H9 (cell line): Measurements from ENCODE around the gene PTRHD1. TPM values are rescaled to one million over a fixed set of nuclear protein-coding genes. Genes with fewer than 3 reads are reported as not detected.

Experiments
- DNase-seq: peaks from one replicate; pipeline ENCODE4 v3.0.0-alpha.2; 2017
- H2AFZ ChIP-seq: one replicate; pipeline ENCODE4 v1.6.1; 2013; ENCODE audit warnings: mild to moderate bottlenecking, low read length, control low read depth, moderate library complexity
- H2AK5ac ChIP-seq: 2 replicates; pipeline ENCODE4 v1.6.1; 2013; ENCODE audit warnings: low read length, control low read depth, mixed read lengths; ENCODE audit not compliant: insufficient read length
- H2BK120ac ChIP-seq: one replicate; pipeline ENCODE4 v1.6.1; 2013; ENCODE audit warnings: low read depth, mild to moderate bottlenecking, low read length, control low read depth, inconsistent platforms; ENCODE audit not compliant: poor library complexity, severe bottlenecking
- H2BK12ac ChIP-seq: 2 replicates; pipeline ENCODE4 v1.6.1; 2013; ENCODE audit warnings: low read length, control low read depth, mixed read lengths, low read depth; ENCODE audit not compliant: insufficient read length
- H2BK15ac ChIP-seq: 2 replicates; pipeline ENCODE4 v1.6.1; 2013; ENCODE audit warnings: low read depth, low read length, control low read depth
- H2BK20ac ChIP-seq: one replicate; pipeline ENCODE4 v1.6.1; 2013; ENCODE audit warnings: low read depth, mild to moderate bottlenecking, low read length, control low read depth, inconsistent platforms; ENCODE audit not compliant: poor library complexity, severe bottlenecking
- H2BK5ac ChIP-seq: 2 replicates; pipeline ENCODE4 v1.6.1; 2013; ENCODE audit warnings: low read length, control low read depth, mixed read lengths; ENCODE audit not compliant: insufficient read length
- H3K14ac ChIP-seq: 2 replicates; pipeline ENCODE4 v1.6.1; 2013; ENCODE audit warnings: low read length, control low read depth; ENCODE audit not compliant: insufficient read depth
- H3K18ac ChIP-seq: 2 replicates; pipeline ENCODE4 v1.6.1; 2013; ENCODE audit warnings: low read depth, mild to moderate bottlenecking, mixed read lengths, low read length, control low read depth; ENCODE audit not compliant: insufficient read length
- H3K23ac ChIP-seq: 2 replicates; pipeline ENCODE4 v1.6.1; 2013; ENCODE audit warnings: low read length, control low read depth, mixed read lengths, low read depth; ENCODE audit not compliant: insufficient read length
- H3K23me2 ChIP-seq: 2 replicates; pipeline ENCODE4 v1.6.1; 2013; ENCODE audit warnings: low read depth, mild to moderate bottlenecking, mixed read lengths, low read length, control low read depth; ENCODE audit not compliant: insufficient read length, poor library complexity, severe bottlenecking
- H3K27ac ChIP-seq: 2 replicates; pipeline ENCODE4 v1.5.1; 2013; ENCODE audit warnings: low read length, control low read depth, mixed read lengths, low read depth; ENCODE audit not compliant: insufficient read length
- H3K27me3 ChIP-seq: 2 replicates; pipeline ENCODE4 v1.6.1; 2013; ENCODE audit warnings: low read length, control low read depth, inconsistent platforms; ENCODE audit not compliant: insufficient read depth
- H3K4ac ChIP-seq: 2 replicates; pipeline ENCODE4 v1.6.1; 2013; ENCODE audit warnings: low read depth, mild to moderate bottlenecking, control low read depth, inconsistent platforms, low read length, moderate library complexity
- H3K4me1 ChIP-seq: 2 replicates; pipeline ENCODE4 v1.6.1; 2013; ENCODE audit warnings: low read length, control low read depth, inconsistent platforms; ENCODE audit not compliant: insufficient read depth
- H3K4me2 ChIP-seq: 2 replicates; pipeline ENCODE4 v1.6.1; 2013; ENCODE audit warnings: low read length, control low read depth, mixed read lengths; ENCODE audit not compliant: insufficient read length, insufficient read depth
- H3K56ac ChIP-seq: 2 replicates; pipeline ENCODE4 v1.6.1; 2013; ENCODE audit warnings: low read depth, mild to moderate bottlenecking, mixed read lengths, low read length, control low read depth; ENCODE audit not compliant: insufficient read length
- H3K79me1 ChIP-seq: 2 replicates; pipeline ENCODE4 v1.6.1; 2013; ENCODE audit warnings: low read depth, mild to moderate bottlenecking, moderate library complexity, low read length, control low read depth, inconsistent platforms; ENCODE audit not compliant: insufficient read depth, poor library complexity, severe bottlenecking
- H3K79me2 ChIP-seq: 2 replicates; pipeline ENCODE4 v1.6.1; 2013; ENCODE audit warnings: low read length, control low read depth, inconsistent platforms; ENCODE audit not compliant: insufficient read depth
- H3K9ac ChIP-seq: 2 replicates; pipeline ENCODE4 v1.6.1; 2013; ENCODE audit warnings: low read length, control low read depth, mixed read lengths; ENCODE audit not compliant: insufficient read length; ENCODE audit errors: extremely low read depth
- H3K9me3 ChIP-seq: one replicate; pipeline ENCODE4 v1.6.1; 2013; ENCODE audit warnings: low read depth, low read length, inconsistent platforms; ENCODE audit not compliant: control insufficient read depth
- H3T11ph ChIP-seq: one replicate; pipeline ENCODE4 v1.6.1; 2013; ENCODE audit warnings: mild to moderate bottlenecking, low read length, control low read depth, inconsistent platforms
- H4K20me1 ChIP-seq: one replicate; pipeline ENCODE4 v1.6.1; 2013; ENCODE audit not compliant: control insufficient read depth, insufficient read length, insufficient read depth
- H4K5ac ChIP-seq: 2 replicates; pipeline ENCODE4 v1.6.1; 2013; ENCODE audit warnings: low read depth, mild to moderate bottlenecking, mixed read lengths, low read length, control low read depth; ENCODE audit not compliant: insufficient read length
- H4K8ac ChIP-seq: replicated peaks from 2 replicates; pipeline ENCODE4 v1.6.1; 2013; ENCODE audit warnings: low read length, control low read depth, mixed read lengths, low read depth; ENCODE audit not compliant: insufficient read length
- H4K91ac ChIP-seq: 2 replicates; pipeline ENCODE4 v1.6.1; 2013; ENCODE audit warnings: low read depth, mild to moderate bottlenecking, moderate library complexity, mixed read lengths, low read length, control low read depth; ENCODE audit not compliant: insufficient read length
- H3K27ac Mint-ChIP-seq, 3 experiments: 2 replicates in 2 of 3; 3 replicates in 1 of 3; pipeline ENCODE4 v1.8.0; 2020 to 2021; ENCODE audit warnings: mixed read lengths in 3 of 3, mild to moderate bottlenecking in 1 of 3, moderate library complexity in 1 of 3
- H3K27me3 Mint-ChIP-seq: 2 replicates; pipeline ENCODE4 v1.8.0; 2021; ENCODE audit warnings: low read depth, mild to moderate bottlenecking, moderate library complexity, mixed read lengths
- H3K36me3 Mint-ChIP-seq, 3 experiments: 2 replicates in 2 of 3; 3 replicates in 1 of 3; pipeline ENCODE4 v1.8.0; 2020 to 2021; ENCODE audit warnings: low read depth in 3 of 3, mixed read lengths in 3 of 3; ENCODE audit not compliant: insufficient read depth in 1 of 3
- H3K4me1 Mint-ChIP-seq, 2 experiments: 2 replicates each; pipeline ENCODE4 v1.8.0; 2020; ENCODE audit warnings: mixed read lengths in 2 of 2
- H3K4me3 Mint-ChIP-seq, 2 experiments: 2 replicates in 1 of 2; 3 replicates in 1 of 2; pipeline ENCODE4 v1.8.0; 2020 to 2021; ENCODE audit warnings: mild to moderate bottlenecking in 2 of 2, mixed read lengths in 2 of 2, moderate library complexity in 1 of 2
- H3K9me3 Mint-ChIP-seq, 2 experiments: 2 replicates in 1 of 2; 3 replicates in 1 of 2; pipeline ENCODE4 v1.8.0; 2020; ENCODE audit warnings: mild to moderate bottlenecking in 2 of 2, mixed read lengths in 2 of 2, moderate library complexity in 1 of 2
- CTCF ChIP-seq: fragments of 200-600 bp; sonication (generic); conservative IDR thresholded peaks from 3 replicates; pipeline ENCODE4 v1.8.0; 2021; ENCODE audit warnings: antibody characterized with exemption, mild to moderate bottlenecking
- WGBS: extraction: QIAGEN DNeasy Blood & Tissue Kit; methylation state at CpG from one replicate; pipeline ENCODE4 v1.1.7; 2013; ENCODE audit warnings: missing lambda C conversion rate, low lambda C conversion rate, mixed read lengths; ENCODE audit not compliant: insufficient read length; ENCODE audit errors: extremely low coverage; 5-methylcytosine and 5-hydroxymethylcytosine counted together
- total RNA-seq: library from RNA; stranded (reverse); gene quantifications from 2 replicates; pipeline ENCODE4 v1.2.1, GENCODE V29; 2021

Gene PTRHD1
- total RNA-seq, 1 experiment from 2014 or later, result 43.7 TPM

DNA sequence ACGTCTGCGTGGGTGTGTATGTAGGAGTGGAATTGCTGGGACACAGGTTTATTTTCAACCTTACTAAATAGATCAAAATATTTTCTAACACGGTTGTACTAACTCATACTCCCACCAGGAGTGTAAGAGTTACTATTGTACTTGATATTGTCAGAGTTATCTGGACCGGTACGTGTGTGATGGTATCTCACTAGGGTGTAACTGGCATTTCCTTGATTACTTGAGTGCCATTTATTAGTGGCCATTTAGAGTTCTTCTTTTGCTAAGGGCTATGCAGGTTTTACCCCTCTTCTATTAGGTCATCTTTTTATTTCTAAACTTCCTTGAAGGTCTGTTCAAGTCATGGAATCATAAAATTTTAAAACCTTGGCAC lies 33.6 kb upstream of the PTRHD1 start:
- no peak overlapping the region for H3K27ac ChIP-seq
- no peaks in the 10 kb centered on the region for H3K79me2 ChIP-seq
- TF ChIP-seq CTCF, result no peak
- H3K18ac ChIP-seq, result no peak overlapping the region
- Mint-ChIP-seq H3K27ac (no peak overlapping the region), H3K9me3 (peaks cover 0 to 3% of the 10 kb centered on the region in 2 experiments; a peak in 2 of 5 replicates), H3K4me1 (peaks cover 39 to 43% of the 10 kb centered on the region in 2 experiments), H3K36me3 (peaks cover 36 to 42% (median 39%) of the 10 kb centered on the region in 3 experiments), H3K4me3 (no peak overlapping the region), H3K27me3 (no peaks in the 10 kb centered on the region; the same call in none of the 2 replicates)
- no peak overlapping the region for H2AFZ ChIP-seq
- no peak overlapping the region for H3K23ac ChIP-seq
- H2AK5ac ChIP-seq, result no peak overlapping the region
- no peak overlapping the region for H4K5ac ChIP-seq
- H2BK20ac ChIP-seq, result no peak overlapping the region
- no peak overlapping the region for H4K91ac ChIP-seq
- peaks cover 9% of the 10 kb centered on the region for H3K4me1 ChIP-seq
- no peak overlapping the region for H3T11ph ChIP-seq
- no peak overlapping the region for H3K4me2 ChIP-seq
- no peak overlapping the region for H3K14ac ChIP-seq
- H3K27me3 ChIP-seq, result no peaks in the 10 kb centered on the region
- H4K20me1 ChIP-seq, result no peaks in the 10 kb centered on the region
- DNase-seq, result no peak
- no peaks in the 10 kb centered on the region for H3K9me3 ChIP-seq
- H2BK12ac ChIP-seq, result no peak overlapping the region
- no peak overlapping the region for H4K8ac ChIP-seq
- no peak overlapping the region for H2BK120ac ChIP-seq
- no peak overlapping the region for H3K56ac ChIP-seq
- WGBS, result no CpG with 5 or more reads among the region's 5 CpGs
- no peak overlapping the region for H3K4ac ChIP-seq
- H3K9ac ChIP-seq, result no peak overlapping the region
- no peaks in the 10 kb centered on the region for H3K79me1 ChIP-seq
- no peak overlapping the region for H2BK15ac ChIP-seq
- no peak overlapping the region for H2BK5ac ChIP-seq
- H3K23me2 ChIP-seq, result no peaks in the 10 kb centered on the region
